Activated naive CD4-positive, alpha-beta T cell treated with anti-CD3 and anti-CD28 coated beads for 36 hours (primary cell): ENCODE data around the gene ARHGEF4. TPM values are rescaled to one million over a fixed set of nuclear protein-coding genes. Genes with fewer than 3 reads are reported as not detected.

Experiments
- CTCF ChIA-PET: fragments of 350-600 bp; sonication (Branson Sonifier 250); formaldehyde crosslinking; loops from one replicate; lab custom pipeline; 2021; ENCODE audit warnings: antibody characterized with exemption; lab: Charles Lee
- DNase-seq: peaks from one replicate; pipeline ENCODE4 v3.0.0-alpha.2; 2020
- H3K27ac Mint-ChIP-seq: one replicate; pipeline ENCODE4 v1.8.0; 2021; ENCODE audit warnings: mild to moderate bottlenecking, mixed read lengths
- H3K27me3 Mint-ChIP-seq: one replicate; pipeline ENCODE4 v1.8.0; 2021; ENCODE audit warnings: low read depth, mixed read lengths
- H3K36me3 Mint-ChIP-seq: one replicate; pipeline ENCODE4 v1.8.0; 2021; ENCODE audit warnings: low read depth, mixed read lengths
- H3K4me1 Mint-ChIP-seq: one replicate; pipeline ENCODE4 v1.8.0; 2021; ENCODE audit warnings: low read depth, mixed read lengths
- H3K4me3 Mint-ChIP-seq: one replicate; pipeline ENCODE4 v1.8.0; 2021; ENCODE audit warnings: mild to moderate bottlenecking, moderate library complexity, mixed read lengths
- H3K9me3 Mint-ChIP-seq: one replicate; pipeline ENCODE4 v1.8.0; 2021; ENCODE audit warnings: mixed read lengths
- intact Hi-C: fragments of 100-400 bp; cut with micrococcal nuclease; formaldehyde crosslinking; loops from one replicate; pipeline ENCODE4 v1.15.1; 2023
- total RNA-seq, 2 experiments: library from RNA; stranded (reverse); gene quantifications; one replicate each; pipeline ENCODE4 v1.2.3, GENCODE V29; 2021

Gene ARHGEF4
- total RNA-seq, 2 experiments from 2014 or later: 2.6 to 3.3 TPM

DNA sequence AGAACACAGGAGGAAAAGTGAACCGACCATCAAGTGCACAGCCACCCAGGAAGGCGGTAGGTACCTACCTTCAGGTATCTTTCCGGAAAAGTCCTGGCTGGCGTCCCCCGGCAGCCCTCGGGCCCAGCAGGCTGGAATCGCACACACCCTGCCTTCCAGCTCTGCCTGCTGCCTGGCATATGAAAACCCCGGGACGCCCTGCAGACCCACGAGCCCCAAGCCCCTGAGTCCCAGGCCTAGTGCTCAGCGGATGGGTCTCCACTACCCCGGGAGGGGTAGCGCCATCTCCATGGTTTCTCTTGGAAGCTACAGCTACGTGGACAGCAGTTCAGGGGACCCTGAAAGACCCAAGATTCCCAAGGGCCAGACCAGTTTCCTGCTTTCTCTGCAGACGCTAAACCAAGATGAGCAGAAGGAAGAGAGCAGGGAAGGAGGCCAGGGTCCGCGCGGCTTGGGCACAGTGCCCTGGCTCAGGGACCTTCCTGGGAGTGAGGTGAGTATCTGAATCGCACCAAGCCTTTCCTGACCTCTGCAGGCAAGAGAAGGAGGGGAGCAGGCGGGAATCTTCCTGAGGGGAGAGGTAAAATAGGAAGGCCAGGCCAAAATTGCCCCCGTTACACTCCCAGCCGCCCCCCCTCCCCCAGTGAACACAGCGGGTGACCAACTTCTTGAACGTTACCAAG, 80.4 kb downstream of the ARHGEF4 start:
- Mint-ChIP-seq H3K27me3 (peaks cover 15% of the 10 kb centered on the region), H3K36me3 (no peaks in the 10 kb centered on the region), H3K4me1 (no peaks in the 10 kb centered on the region), H3K9me3 (no peaks in the 10 kb centered on the region), H3K27ac (no peak overlapping the region), H3K4me3 (no peak overlapping the region)
- intact Hi-C loops: no loop called here
- DNase-seq: no peak
- CTCF ChIA-PET: no interaction called here

DNA sequence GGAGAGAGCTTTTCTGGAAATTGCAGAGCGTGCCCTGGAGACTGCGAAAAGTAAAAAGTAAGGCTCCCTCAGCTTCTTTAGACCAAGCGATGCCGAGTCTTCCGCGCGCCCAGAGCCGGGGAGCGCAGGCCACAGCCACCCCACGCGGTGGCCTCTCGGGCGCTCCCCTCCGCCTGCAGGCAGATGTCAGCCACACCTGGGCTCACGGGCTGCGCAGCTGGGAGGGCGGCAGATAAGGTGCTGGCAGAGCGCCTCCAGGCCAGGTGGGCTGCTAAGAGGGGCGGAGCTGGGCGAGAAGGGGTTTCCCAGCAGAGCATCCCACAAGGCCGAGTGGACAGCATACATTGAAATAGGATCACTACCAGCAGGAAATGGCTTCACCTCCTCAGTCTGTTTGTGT, 81.7 kb downstream of the ARHGEF4 start:
- Mint-ChIP-seq H3K4me3 (no peak overlapping the region), H3K4me1 (no peaks in the 10 kb centered on the region), H3K9me3 (no peaks in the 10 kb centered on the region), H3K36me3 (no peaks in the 10 kb centered on the region), H3K27me3 (peaks cover 13% of the 10 kb centered on the region), H3K27ac (no peak overlapping the region)
- CTCF ChIA-PET: no interaction called here
- no peak for DNase-seq
- intact Hi-C loops: no loop called here

DNA sequence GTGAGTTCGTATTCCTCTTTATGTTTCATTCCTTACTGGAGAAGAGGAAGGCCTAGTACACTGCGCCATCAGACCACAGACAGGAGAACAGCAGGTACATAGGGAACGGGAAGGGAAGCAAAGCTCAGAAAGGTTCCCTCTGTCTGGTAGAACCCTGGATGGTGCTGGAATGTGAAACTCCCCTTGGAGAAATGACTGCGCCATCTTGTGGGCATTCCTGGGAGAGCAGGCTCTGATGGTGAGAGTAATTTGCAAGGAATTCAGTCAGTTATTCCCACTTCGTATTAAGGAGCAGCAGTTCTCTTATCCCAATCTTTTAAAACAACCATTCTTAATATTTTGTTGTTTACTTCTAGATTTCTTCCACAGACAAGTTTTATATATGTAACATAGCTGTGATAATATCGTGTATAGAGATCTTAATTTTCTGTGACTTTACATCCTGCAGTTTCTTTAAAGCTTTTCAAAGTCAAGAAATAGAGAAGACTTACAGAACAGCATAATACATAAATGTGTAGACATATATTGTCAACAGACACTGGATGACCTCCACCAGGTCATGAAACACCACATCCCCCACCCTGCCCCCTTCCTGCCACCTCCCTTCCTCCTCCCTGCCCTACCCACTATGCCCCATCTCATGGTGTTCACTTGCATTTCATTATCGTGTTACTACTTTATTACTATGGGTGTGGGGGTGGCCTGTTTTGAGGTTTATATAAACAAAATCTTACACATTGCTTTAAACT, 83.9 kb downstream of the ARHGEF4 start:
- CTCF ChIA-PET: interaction anchor here (0.6 to 3.0 kb wide), 9 partner anchors 9 to 125 kb away, joined by 3 to 33 read pairs (median 4); no protein-coding TSS in a partner anchor
- Mint-ChIP-seq H3K27ac (no peak overlapping the region), H3K9me3 (no peaks in the 10 kb centered on the region), H3K4me3 (no peak overlapping the region), H3K4me1 (no peaks in the 10 kb centered on the region), H3K27me3 (peaks cover 12% of the 10 kb centered on the region), H3K36me3 (no peaks in the 10 kb centered on the region)
- intact Hi-C loops: loop anchor here (1.0 to 2.0 kb wide), 3 partner anchors 24 to 123 kb away; no protein-coding TSS in a partner anchor
- peak; percentile 76 for DNase-seq

DNA sequence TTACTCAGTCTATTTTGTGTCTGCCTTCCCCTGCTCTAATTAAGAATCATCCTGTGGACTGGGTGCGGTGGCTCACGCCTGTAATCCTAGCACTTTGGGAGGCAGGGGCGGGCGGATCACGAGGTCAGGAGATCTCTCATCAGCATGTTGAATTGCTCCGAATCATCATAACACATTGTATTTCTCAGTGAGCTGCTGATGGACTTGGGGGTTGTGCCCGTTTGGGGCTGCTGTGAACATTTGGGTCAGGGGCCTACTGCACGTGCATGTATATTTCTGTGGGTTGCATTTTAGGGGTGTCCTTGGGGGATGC, 84.4 kb downstream of the ARHGEF4 start:
- H3K36me3 Mint-ChIP-seq: no peaks in the 10 kb centered on the region
- intact Hi-C loops: loop anchor here (2.0 kb wide), 1 partner anchor 24 kb away; no protein-coding TSS in a partner anchor
- H3K27me3 Mint-ChIP-seq: peaks cover 9% of the 10 kb centered on the region
- no peak overlapping the region for H3K4me3 Mint-ChIP-seq
- CTCF ChIA-PET: interaction anchor here (0.6 to 3.0 kb wide), 7 partner anchors 8 to 126 kb away, joined by 4 to 33 read pairs (median 7); no protein-coding TSS in a partner anchor
- DNase-seq: no peak
- no peaks in the 10 kb centered on the region for H3K9me3 Mint-ChIP-seq
- no peak overlapping the region for H3K27ac Mint-ChIP-seq
- no peaks in the 10 kb centered on the region for H3K4me1 Mint-ChIP-seq

DNA sequence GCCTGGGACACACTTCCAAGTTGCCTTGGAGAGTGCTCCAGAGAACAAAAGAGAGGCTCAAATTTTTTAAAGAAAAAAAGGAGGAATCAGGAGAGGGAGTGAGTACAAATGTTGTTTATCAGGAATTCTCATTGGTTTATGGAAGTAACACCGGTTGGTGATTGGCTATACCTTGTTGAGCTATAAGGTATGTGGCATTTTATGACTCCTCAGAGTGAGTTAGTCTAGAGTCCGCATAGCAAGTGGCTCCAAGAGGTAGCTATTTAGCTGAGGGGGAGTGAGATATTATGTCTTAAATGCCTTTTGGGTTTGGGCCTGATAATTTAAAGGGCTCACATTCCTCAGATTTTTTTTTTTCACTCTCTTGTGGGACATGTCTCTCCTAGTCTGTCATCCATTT, 85.7 kb downstream of the ARHGEF4 start:
- Mint-ChIP-seq H3K9me3 (no peaks in the 10 kb centered on the region), H3K27ac (no peak overlapping the region), H3K36me3 (no peaks in the 10 kb centered on the region), H3K4me3 (no peak overlapping the region), H3K4me1 (no peaks in the 10 kb centered on the region), H3K27me3 (peaks cover 5% of the 10 kb centered on the region)
- intact Hi-C loops: no loop called here
- CTCF ChIA-PET: interaction anchor here (0.5 to 1.8 kb wide), 5 partner anchors 11 to 1936 kb away, joined by 3 to 14 read pairs (median 3); no protein-coding TSS in a partner anchor
- no peak for DNase-seq

DNA sequence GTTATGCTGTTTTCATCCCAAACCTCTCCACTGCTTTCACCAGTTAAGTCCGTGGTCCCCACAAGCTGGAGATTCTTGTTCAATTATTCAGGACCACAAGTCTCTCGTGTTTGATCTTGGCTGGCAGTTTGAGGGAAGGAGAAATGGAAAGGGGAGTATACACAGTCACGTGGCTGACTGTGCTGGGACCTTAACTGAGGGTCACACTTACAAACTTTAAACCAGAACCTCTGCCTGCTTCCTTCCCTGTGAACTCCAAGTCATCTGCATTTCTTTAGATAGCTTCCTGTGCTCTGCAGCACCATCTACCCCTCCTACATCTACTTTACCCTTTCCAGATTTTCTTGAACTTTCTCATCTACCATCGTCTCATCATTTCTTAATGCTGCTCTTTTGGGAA, 91.7 kb downstream of the ARHGEF4 start:
- Mint-ChIP-seq H3K9me3 (peaks cover 10% of the 10 kb centered on the region), H3K4me3 (no peak overlapping the region), H3K4me1 (no peaks in the 10 kb centered on the region), H3K27ac (no peak overlapping the region), H3K27me3 (peaks cover 9% of the 10 kb centered on the region), H3K36me3 (no peaks in the 10 kb centered on the region)
- CTCF ChIA-PET: interaction anchor here (1.5 kb wide), 1 partner anchor 8 kb away, joined by 7 read pairs; no protein-coding TSS in a partner anchor
- no peak for DNase-seq
- intact Hi-C loops: no loop called here

DNA sequence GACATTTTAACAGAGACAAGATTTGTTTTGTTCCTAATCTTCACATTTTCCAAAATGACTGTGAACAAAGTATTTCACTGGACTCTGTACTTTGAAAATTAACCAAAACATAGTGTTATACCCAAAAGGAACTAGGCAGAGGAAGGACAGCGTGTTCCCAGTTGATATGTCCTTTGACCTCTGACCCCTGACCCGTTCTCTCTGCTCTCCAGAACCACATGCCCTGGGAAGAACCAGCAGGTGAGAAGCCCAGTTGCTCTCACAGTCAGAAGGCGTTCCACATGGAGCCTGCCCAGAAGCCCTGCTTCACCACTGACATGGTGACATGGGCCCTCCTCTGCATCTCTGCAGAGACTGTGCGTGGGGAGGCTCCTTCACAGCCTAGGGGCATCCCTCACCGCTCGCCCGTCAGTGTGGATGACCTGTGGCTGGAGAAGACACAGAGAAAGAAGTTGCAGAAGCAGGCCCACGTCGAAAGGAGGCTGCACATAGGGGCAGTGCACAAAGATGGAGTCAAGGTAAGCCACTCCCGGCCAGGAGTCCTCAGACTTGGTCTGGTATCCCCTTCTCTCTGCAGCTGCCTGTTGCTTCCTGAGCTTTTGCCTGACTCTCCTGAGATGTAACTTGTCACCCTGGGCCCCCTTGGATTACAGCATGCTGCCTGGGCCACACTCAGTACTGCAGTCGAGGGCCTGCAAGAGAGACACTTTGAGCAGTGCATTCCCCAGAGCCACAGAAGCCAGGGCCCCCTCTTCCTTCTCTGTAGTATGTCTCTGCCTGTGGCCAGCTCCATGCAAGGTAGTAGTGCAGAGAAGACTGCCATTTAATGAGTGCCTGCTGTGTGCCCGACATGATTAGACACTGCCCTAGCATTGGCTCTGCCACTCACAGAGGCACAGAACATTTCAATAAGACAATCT, 94.3 kb downstream of the ARHGEF4 start:
- intact Hi-C loops: no loop called here
- DNase-seq: no peak
- CTCF ChIA-PET: no interaction called here
- Mint-ChIP-seq H3K27ac (no peak overlapping the region), H3K36me3 (no peaks in the 10 kb centered on the region), H3K9me3 (peaks cover 10% of the 10 kb centered on the region), H3K4me1 (no peaks in the 10 kb centered on the region), H3K27me3 (peaks cover 15% of the 10 kb centered on the region), H3K4me3 (no peak overlapping the region)

DNA sequence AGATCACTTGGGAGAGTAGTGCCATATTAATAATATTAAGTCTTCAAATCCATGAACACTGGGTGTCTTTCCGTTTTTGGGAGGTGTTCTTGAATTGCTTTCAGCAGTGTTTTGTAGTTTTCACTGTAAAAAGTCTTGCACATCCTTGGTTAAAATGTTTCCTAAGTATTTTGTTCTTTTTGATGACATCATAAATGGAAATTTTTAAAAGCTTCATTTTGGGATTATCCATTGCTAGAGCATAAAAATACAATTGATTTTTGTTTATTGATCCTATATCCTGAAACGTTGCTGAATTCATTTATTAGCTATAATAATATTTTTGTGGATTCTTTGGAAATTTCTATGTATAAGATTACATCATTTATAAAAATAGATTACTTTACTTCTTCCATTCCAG, 96.8 kb downstream of the ARHGEF4 start:
- no peak for DNase-seq
- Mint-ChIP-seq H3K4me3 (no peak overlapping the region), H3K4me1 (no peaks in the 10 kb centered on the region), H3K9me3 (peaks cover 10% of the 10 kb centered on the region), H3K27me3 (peaks cover 17% of the 10 kb centered on the region), H3K36me3 (peaks cover 1% of the 10 kb centered on the region), H3K27ac (no peak overlapping the region)
- CTCF ChIA-PET: interaction anchor here (0.9 to 1.3 kb wide), 2 partner anchors 10 to 13 kb away, joined by 3 to 7 read pairs; no protein-coding TSS in a partner anchor
- intact Hi-C loops: no loop called here

DNA sequence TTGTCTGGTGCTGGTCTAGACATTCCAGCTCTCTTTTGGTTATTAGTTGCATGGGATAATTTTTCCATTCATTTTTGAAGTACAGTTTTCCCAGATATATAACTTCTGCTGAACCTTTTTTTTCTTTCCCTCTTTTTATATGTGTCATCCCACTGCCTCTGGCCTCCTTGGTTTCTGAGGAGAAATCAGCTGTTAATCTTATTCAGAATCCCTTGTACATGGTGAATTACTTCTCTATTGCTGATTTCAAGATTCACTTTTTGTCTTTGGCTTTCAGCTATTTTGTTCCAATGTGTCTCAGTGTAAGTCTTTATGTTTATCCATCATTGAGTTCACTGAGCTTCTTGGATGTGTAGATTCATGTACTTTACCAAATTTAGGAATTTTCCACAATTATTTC, 99.7 kb downstream of the ARHGEF4 start:
- Mint-ChIP-seq H3K4me1 (no peaks in the 10 kb centered on the region), H3K27ac (no peak overlapping the region), H3K36me3 (peaks cover 2% of the 10 kb centered on the region), H3K4me3 (no peak overlapping the region), H3K27me3 (peaks cover 14% of the 10 kb centered on the region), H3K9me3 (peaks cover 7% of the 10 kb centered on the region)
- CTCF ChIA-PET: no interaction called here
- intact Hi-C loops: no loop called here
- no peak for DNase-seq

DNA sequence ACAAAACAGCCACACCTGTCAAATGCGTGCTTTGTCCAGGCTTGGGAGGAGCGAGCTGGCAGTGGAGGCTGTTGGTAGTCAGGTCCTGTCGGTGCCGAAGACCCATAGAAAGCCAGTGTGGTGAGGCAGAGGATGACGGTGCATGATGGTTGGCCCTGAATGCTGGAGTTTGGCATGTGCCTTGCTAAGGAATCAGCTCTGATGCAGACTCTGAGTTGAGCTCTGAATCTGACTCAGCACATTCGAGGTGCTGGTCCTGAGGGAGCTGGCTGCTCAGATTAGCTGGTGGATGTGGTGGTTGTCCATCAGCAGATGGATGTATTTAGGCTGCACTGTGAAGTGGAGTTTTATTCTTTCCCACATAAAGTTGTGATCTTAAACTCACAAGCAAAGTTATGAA, 111.3 kb downstream of the ARHGEF4 start:
- no peak for DNase-seq
- H3K4me3 Mint-ChIP-seq: no peak overlapping the region
- H3K4me1 Mint-ChIP-seq: no peaks in the 10 kb centered on the region
- peaks cover 17% of the 10 kb centered on the region for H3K27me3 Mint-ChIP-seq
- H3K27ac Mint-ChIP-seq: no peak overlapping the region
- H3K9me3 Mint-ChIP-seq: peaks cover 21% of the 10 kb centered on the region
- intact Hi-C loops: no loop called here
- CTCF ChIA-PET: no interaction called here
- H3K36me3 Mint-ChIP-seq: peaks cover 3% of the 10 kb centered on the region

DNA sequence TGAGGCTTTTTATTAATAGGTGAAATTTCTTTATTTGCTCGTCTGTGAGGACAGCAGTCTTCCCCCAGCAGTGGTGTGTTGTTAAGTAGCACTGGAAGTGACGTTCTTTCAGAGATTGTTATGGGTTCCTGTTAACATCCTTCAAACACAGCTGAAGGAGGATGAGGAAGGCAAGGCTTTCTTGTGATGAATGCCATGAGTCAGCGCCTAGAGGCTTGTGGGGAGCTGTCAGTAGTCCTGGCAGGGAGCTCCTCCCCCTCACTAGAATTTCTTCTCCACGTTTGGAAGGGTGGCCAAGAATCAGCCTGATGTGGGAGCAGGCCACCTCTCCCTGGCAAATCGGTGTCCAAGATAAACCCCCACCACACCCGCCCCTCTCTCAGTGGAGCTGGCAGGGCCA, 113.2 kb downstream of the ARHGEF4 start:
- no peak overlapping the region for H3K27ac Mint-ChIP-seq
- H3K4me1 Mint-ChIP-seq: no peaks in the 10 kb centered on the region
- H3K36me3 Mint-ChIP-seq: peaks cover 3% of the 10 kb centered on the region
- CTCF ChIA-PET: interaction anchor here (1.1 kb wide), 1 partner anchor 10 kb away, joined by 3 read pairs; no protein-coding TSS in a partner anchor
- intact Hi-C loops: no loop called here
- no peak for DNase-seq
- peaks cover 18% of the 10 kb centered on the region for H3K9me3 Mint-ChIP-seq
- H3K27me3 Mint-ChIP-seq: peaks cover 16% of the 10 kb centered on the region
- no peak overlapping the region for H3K4me3 Mint-ChIP-seq

DNA sequence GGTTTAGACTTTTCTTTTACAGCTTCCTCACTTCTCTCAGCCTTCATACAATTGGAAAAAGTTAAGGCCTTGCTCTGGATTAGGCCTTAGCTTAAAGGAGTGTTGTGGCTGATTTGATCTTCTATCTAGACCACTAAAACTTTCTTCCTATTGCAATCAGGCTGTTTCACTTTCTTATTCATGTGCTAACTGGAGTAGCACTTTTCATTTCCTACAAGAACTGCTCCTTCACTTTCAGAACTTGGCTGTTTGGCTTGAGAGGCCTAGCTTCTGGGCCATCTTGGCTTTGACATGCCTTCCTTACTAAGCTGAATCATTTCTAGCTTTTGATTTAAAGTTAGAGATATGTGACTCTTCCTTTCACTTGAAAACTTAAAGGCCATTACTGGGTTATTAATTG, 114.3 kb downstream of the ARHGEF4 start:
- Mint-ChIP-seq H3K4me1 (no peaks in the 10 kb centered on the region), H3K27me3 (peaks cover 14% of the 10 kb centered on the region), H3K36me3 (peaks cover 1% of the 10 kb centered on the region), H3K27ac (no peak overlapping the region), H3K9me3 (peaks cover 19% of the 10 kb centered on the region), H3K4me3 (no peak overlapping the region)
- intact Hi-C loops: no loop called here
- no peak for DNase-seq
- CTCF ChIA-PET: interaction anchor here (0.7 to 1.7 kb wide), 3 partner anchors 9 to 154 kb away, joined by 3 to 4 read pairs (median 3); no protein-coding TSS in a partner anchor
